IMR-90 (cell line): Measurements from ENCODE around the gene PSMA7. TPM values are rescaled to one million over a fixed set of nuclear protein-coding genes. Genes with fewer than 3 reads are reported as not detected.

Source experiments
- ATAC-seq: fragments of 200-7000 bp; cut with Tn5 transposase; 2 replicates; pipeline ENCODE4 v1.9.1; 2020; ENCODE audit warnings: low read depth, mild to moderate bottlenecking, moderate library complexity
- BruUV-seq: library from RNA; stranded (reverse); fragments of 400-500 nt; replicated peaks from 2 replicates; lab custom pipeline; 2021; lab: Mats Ljungman, UMichigan
- CTCF ChIA-PET: fragments of 300-600 bp; formaldehyde crosslinking; extraction: SDS; loops from one replicate; lab custom pipeline; 2021; ENCODE audit warnings: antibody characterized with exemption; lab: Yijun Ruan, JAX
- POLR2A ChIA-PET: fragments of 300-600 bp; sonication (Branson Sonifier 250); formaldehyde crosslinking; loops from one replicate; lab custom pipeline; 2022; ENCODE audit warnings: antibody characterized with exemption; ENCODE audit not compliant: unreplicated experiment; lab: Charles Lee
- DNase-seq: peaks from one replicate; pipeline ENCODE4 v3.0.0; 2013
- H2AFZ ChIP-seq: replicated peaks from 2 replicates; pipeline ENCODE3; 2013; ENCODE audit warnings: low read length, mild to moderate bottlenecking; ENCODE audit not compliant: poor library complexity
- H2AK5ac ChIP-seq: 2 replicates; pipeline ENCODE4 v1.6.1; 2013; ENCODE audit warnings: low read depth, low read length, inconsistent platforms
- H2AK9ac ChIP-seq: replicated peaks from 2 replicates; pipeline ENCODE3; 2013; ENCODE audit warnings: mild to moderate bottlenecking, low read depth, low read length, moderate library complexity; ENCODE audit not compliant: poor library complexity
- H2BK120ac ChIP-seq: 2 replicates; pipeline ENCODE4 v1.6.1; 2013; ENCODE audit warnings: low read depth, low read length, inconsistent platforms
- H2BK15ac ChIP-seq: 3 replicates; pipeline ENCODE4 v1.6.1; 2013; ENCODE audit warnings: low read depth, low read length, inconsistent platforms
- H2BK20ac ChIP-seq: 2 replicates; pipeline ENCODE4 v1.6.1; 2013; ENCODE audit warnings: low read depth, mild to moderate bottlenecking, inconsistent platforms, low read length, moderate library complexity
- H2BK5ac ChIP-seq: 2 replicates; pipeline ENCODE4 v1.6.1; 2013; ENCODE audit warnings: mild to moderate bottlenecking, low read depth, low read length, inconsistent platforms; ENCODE audit not compliant: poor library complexity, severe bottlenecking
- H3K14ac ChIP-seq: replicated peaks from 2 replicates; pipeline ENCODE4 v1.6.1; 2013; ENCODE audit warnings: low read depth, low read length, inconsistent platforms
- H3K18ac ChIP-seq: 2 replicates; pipeline ENCODE4 v1.6.1; 2013; ENCODE audit warnings: low read depth, low read length, control low read depth
- H3K23ac ChIP-seq: 2 replicates; pipeline ENCODE4 v1.6.1; 2013; ENCODE audit warnings: low read depth, low read length, inconsistent platforms
- H3K27ac ChIP-seq: 2 replicates; pipeline ENCODE4 v1.5.1; 2013; ENCODE audit warnings: mild to moderate bottlenecking, control low read depth, low read length; ENCODE audit not compliant: insufficient read depth
- H3K27me3 ChIP-seq: 2 replicates; pipeline ENCODE4 v1.6.1; 2013; ENCODE audit warnings: low read length; ENCODE audit not compliant: control insufficient read depth, insufficient read depth
- H3K36me3 ChIP-seq: 2 replicates; pipeline ENCODE4 v1.6.1; 2013; ENCODE audit warnings: low read length, mixed read lengths; ENCODE audit not compliant: control insufficient read depth, insufficient read depth
- H3K4ac ChIP-seq: 2 replicates; pipeline ENCODE4 v1.6.1; 2013; ENCODE audit warnings: low read depth, low read length, inconsistent platforms
- H3K4me1 ChIP-seq: 2 replicates; pipeline ENCODE4 v1.6.1; 2013; ENCODE audit warnings: low read length, mixed read lengths; ENCODE audit not compliant: control insufficient read depth, insufficient read depth
- H3K4me2 ChIP-seq: 2 replicates; pipeline ENCODE4 v1.6.1; 2013; ENCODE audit warnings: low read depth, mild to moderate bottlenecking, control low read depth, low read length, moderate library complexity
- H3K4me3 ChIP-seq: 2 replicates; pipeline ENCODE4 v1.5.1; 2013; ENCODE audit warnings: low read depth, mild to moderate bottlenecking, control low read depth, low read length, moderate library complexity; ENCODE audit not compliant: insufficient read depth
- H3K56ac ChIP-seq: 2 replicates; pipeline ENCODE4 v1.6.1; 2013; ENCODE audit warnings: low read length, inconsistent platforms; ENCODE audit not compliant: insufficient read depth; ENCODE audit errors: extremely low read depth
- H3K79me1 ChIP-seq, 2 experiments: 2 replicates each; pipeline ENCODE4 v1.6.1; 2013; ENCODE audit warnings: low read length in 2 of 2, inconsistent platforms in 1 of 2, low read depth in 1 of 2
- H3K9ac ChIP-seq: 2 replicates; pipeline ENCODE4 v1.6.1; 2013; ENCODE audit warnings: low read depth, low read length, control low read depth
- H3K9me1 ChIP-seq: 2 replicates; pipeline ENCODE4 v1.6.1; 2013; ENCODE audit warnings: low read length, inconsistent platforms; ENCODE audit not compliant: insufficient read depth
- H3K9me3 ChIP-seq: 2 replicates; pipeline ENCODE4 v1.6.1; 2013; ENCODE audit warnings: low read length; ENCODE audit not compliant: control insufficient read depth, insufficient read depth
- H4K20me1 ChIP-seq: 2 replicates; pipeline ENCODE4 v1.6.1; 2013; ENCODE audit warnings: low read length, inconsistent platforms; ENCODE audit not compliant: insufficient read depth
- H4K5ac ChIP-seq: 2 replicates; pipeline ENCODE4 v1.6.1; 2013; ENCODE audit warnings: mild to moderate bottlenecking, low read depth, low read length, control low read depth
- H4K8ac ChIP-seq, 2 experiments: 2 replicates each; pipeline ENCODE4 v1.6.1; 2013; ENCODE audit warnings: low read depth in 2 of 2, low read length in 2 of 2, control low read depth in 1 of 2, inconsistent platforms in 1 of 2
- H4K91ac ChIP-seq: 2 replicates; pipeline ENCODE4 v1.6.1; 2013; ENCODE audit warnings: low read depth, low read length, inconsistent platforms; ENCODE audit not compliant: insufficient read depth
- BHLHE40 ChIP-seq: fragments of 150-350 bp; IDR thresholded peaks from 2 replicates; pipeline ENCODE4 v1.6.1; 2016; ENCODE audit warnings: mild to moderate bottlenecking, low read depth, low read length
- CHD1 ChIP-seq: IDR thresholded peaks from 2 replicates; pipeline ENCODE4 v1.6.1; 2012; ENCODE audit warnings: low read depth, low read length, improper control_type of control experiment
- FOS ChIP-seq: fragments of 150-350 bp; IDR thresholded peaks from 2 replicates; pipeline ENCODE4 v1.6.1; 2016; ENCODE audit warnings: low read depth, low read length
- MAFK ChIP-seq: IDR thresholded peaks from 2 replicates; pipeline ENCODE4 v1.6.1; 2012; ENCODE audit warnings: low read depth, low read length, improper control_type of control experiment
- MAZ ChIP-seq: IDR thresholded peaks from 2 replicates; pipeline ENCODE4 v1.6.1; 2012; ENCODE audit warnings: low read depth, mild to moderate bottlenecking, low read length, improper control_type of control experiment, moderate library complexity, borderline replicate concordance
- MXI1 ChIP-seq: IDR thresholded peaks from 2 replicates; pipeline ENCODE4 v1.6.1; 2012; ENCODE audit warnings: low read depth, mild to moderate bottlenecking, low read length, moderate library complexity, borderline replicate concordance
- NFE2L2 ChIP-seq: fragments of 150-350 bp; IDR thresholded peaks from 2 replicates; pipeline ENCODE4 v1.6.1; 2016; ENCODE audit warnings: low read depth, mild to moderate bottlenecking, low read length
- POLR2A ChIP-seq: IDR thresholded peaks from 2 replicates; pipeline ENCODE4 v1.6.1; 2012; ENCODE audit warnings: mild to moderate bottlenecking, low read depth, low read length
- RCOR1 ChIP-seq: IDR thresholded peaks from 2 replicates; pipeline ENCODE4 v1.6.1; 2012; ENCODE audit warnings: mild to moderate bottlenecking, low read length, improper control_type of control experiment; ENCODE audit not compliant: insufficient replicate concordance
- RFX5 ChIP-seq: IDR thresholded peaks from 2 replicates; pipeline ENCODE4 v1.8.0; 2012; ENCODE audit warnings: low read depth, mild to moderate bottlenecking, low read length, moderate library complexity
- SMC3 ChIP-seq: fragments of 150-350 bp; IDR thresholded peaks from 2 replicates; pipeline ENCODE4 v1.6.1; 2016; ENCODE audit warnings: low read depth, mild to moderate bottlenecking, antibody characterized with exemption, low read length, moderate library complexity
- WGBS, 2 experiments: methylation state at CpG; one replicate each; pipeline versions ENCODE4 v1.1.5 to v1.1.7; 2013; ENCODE audit warnings: missing lambda C conversion rate in 2 of 2; ENCODE audit not compliant: insufficient read length in 1 of 2; ENCODE audit errors: extremely low coverage in 2 of 2; 5-methylcytosine and 5-hydroxymethylcytosine counted together
- dilution Hi-C: fragments of 300-500 bp; cut with HindIII; formaldehyde crosslinking; loops from one replicate; pipeline ENCODE4 v1.14.3; 2018; ENCODE audit warnings: low sequenced_read_pairs; ENCODE audit not compliant: unreplicated experiment
- in situ Hi-C: fragments of 300-500 bp; cut with MboI; formaldehyde crosslinking; loops from 3 replicates; pipeline ENCODE4 v1.14.3; 2019; ENCODE audit warnings: low sequenced_read_pairs, inconsistent platforms, mixed read lengths
- intact Hi-C: fragments of 100-400 bp; cut with micrococcal nuclease; formaldehyde crosslinking; loops from 2 replicates; pipeline ENCODE4 v1.10.0; 2022
- polyA plus RNA-seq, 3 experiments: library from polyadenylated mRNA; depleted of rRNA; stranded (reverse); fragments of >200 nt; gene quantifications; 2 replicates each; pipeline ENCODE4 v1.2.3, GENCODE V29; 2012; ENCODE audit warnings: low replicate concordance in 1 of 3
- total RNA-seq: library from RNA; depleted of rRNA; stranded (reverse); fragments of >200 nt; gene quantifications from 2 replicates; pipeline ENCODE4 v1.2.3, GENCODE V29; 2012
- TF ChIP-seq, protein P1 (sequence below): fragments of 150-350 bp; IDR thresholded peaks from 2 replicates; pipeline ENCODE4 v1.6.1; 2017; ENCODE audit warnings: mild to moderate bottlenecking, antibody characterized with exemption, low read length, low read depth
- TF ChIP-seq, protein P2 (sequence below): conservative IDR thresholded peaks from 2 replicates; pipeline ENCODE4 v1.5.1; 2012; ENCODE audit warnings: mild to moderate bottlenecking, low read depth, low read length, improper control_type of control experiment
- TF ChIP-seq, protein P3 (sequence below): fragments of 150-350 bp; IDR thresholded peaks from 2 replicates; pipeline ENCODE4 v1.6.1; 2016; ENCODE audit warnings: low read depth, mild to moderate bottlenecking, low read length, moderate library complexity, borderline replicate concordance

Gene PSMA7
- total and polyA plus RNA-seq, 2 of the 4 experiments (the other 2 are of a cell fraction) = 417 to 458 TPM

DNA sequence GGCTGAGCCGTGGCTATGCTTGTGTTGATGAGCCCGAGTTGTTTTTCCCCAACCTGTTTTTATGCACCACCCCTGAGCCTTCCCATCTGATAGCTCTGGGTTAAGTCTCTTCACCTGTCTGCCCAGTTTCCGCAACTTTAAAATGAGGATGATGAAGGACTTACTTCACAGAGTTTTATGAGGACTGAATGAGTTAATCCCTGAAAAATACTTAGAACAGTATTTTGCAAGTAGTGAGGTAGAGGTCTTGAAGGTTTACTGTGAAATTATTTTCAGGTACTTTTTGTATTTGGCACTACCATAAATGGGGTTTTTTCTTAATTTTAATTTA is 42.9 kb upstream of the PSMA7 start:
- no peak for ATAC-seq
- dilution Hi-C loops = no loop called here

More for the DNA sequence above, 42.9 kb upstream of the PSMA7 start:
- DNase-seq = no peak
- H3K14ac ChIP-seq = no peak overlapping the region
- ChIA-PET CTCF (no interaction called here), POLR2A (no interaction called here)
- H2AK5ac ChIP-seq = no peak overlapping the region
- H2BK5ac ChIP-seq = no peak overlapping the region
- no peak overlapping the region for H4K8ac ChIP-seq
- H4K20me1 ChIP-seq = peaks cover 20% of the 10 kb centered on the region; the same call in 1 of the 2 replicates
- BruUV-seq = no TSS peak
- H3K9me1 ChIP-seq = peaks cover 8% of the 10 kb centered on the region; the same call in 1 of the 2 replicates
- peaks cover 9% of the 10 kb centered on the region for H3K36me3 ChIP-seq
- no peak overlapping the region for H3K27ac ChIP-seq
- intact Hi-C loops (loop anchor here (10.0 kb wide), 1 partner anchor 69 kb away; no protein-coding TSS in a partner anchor), in situ Hi-C loops (no loop called here)
- H3K18ac ChIP-seq = no peak overlapping the region
- no peak overlapping the region for H2AFZ ChIP-seq
- no peak overlapping the region for H3K4me3 ChIP-seq
- no peak overlapping the region for H3K23ac ChIP-seq
- H3K56ac ChIP-seq = no peak overlapping the region
- no peak overlapping the region for H2AK9ac ChIP-seq
- H3K9ac ChIP-seq = no peak overlapping the region
- 60% methylated on average over 1 of the region's 3 CpGs; no CpG with 5 or more reads in 1 of the 2 experiments for WGBS, 2 experiments
- no peaks in the 10 kb centered on the region for H3K9me3 ChIP-seq
- H3K27me3 ChIP-seq = no peaks in the 10 kb centered on the region
- no peak overlapping the region for H3K4ac ChIP-seq
- no peak overlapping the region for H2BK15ac ChIP-seq
- H2BK20ac ChIP-seq = no peak overlapping the region
- no peak overlapping the region for H3K4me2 ChIP-seq
- no peak overlapping the region for H4K5ac ChIP-seq
- H4K91ac ChIP-seq = no peak overlapping the region
- H2BK120ac ChIP-seq = no peak overlapping the region
- TF ChIP-seq FOS = no peak
- no peak for TF ChIP-seq POLR2A
- TF ChIP-seq CHD1 = no peak
- no peak for TF ChIP-seq SMC3
- TF ChIP-seq, protein P1, sequence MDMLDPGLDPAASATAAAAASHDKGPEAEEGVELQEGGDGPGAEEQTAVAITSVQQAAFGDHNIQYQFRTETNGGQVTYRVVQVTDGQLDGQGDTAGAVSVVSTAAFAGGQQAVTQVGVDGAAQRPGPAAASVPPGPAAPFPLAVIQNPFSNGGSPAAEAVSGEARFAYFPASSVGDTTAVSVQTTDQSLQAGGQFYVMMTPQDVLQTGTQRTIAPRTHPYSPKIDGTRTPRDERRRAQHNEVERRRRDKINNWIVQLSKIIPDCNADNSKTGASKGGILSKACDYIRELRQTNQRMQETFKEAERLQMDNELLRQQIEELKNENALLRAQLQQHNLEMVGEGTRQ = no peak
- no peak for TF ChIP-seq MXI1
- TF ChIP-seq MAFK = no peak
- no peak for TF ChIP-seq RFX5
- TF ChIP-seq, protein P2, sequence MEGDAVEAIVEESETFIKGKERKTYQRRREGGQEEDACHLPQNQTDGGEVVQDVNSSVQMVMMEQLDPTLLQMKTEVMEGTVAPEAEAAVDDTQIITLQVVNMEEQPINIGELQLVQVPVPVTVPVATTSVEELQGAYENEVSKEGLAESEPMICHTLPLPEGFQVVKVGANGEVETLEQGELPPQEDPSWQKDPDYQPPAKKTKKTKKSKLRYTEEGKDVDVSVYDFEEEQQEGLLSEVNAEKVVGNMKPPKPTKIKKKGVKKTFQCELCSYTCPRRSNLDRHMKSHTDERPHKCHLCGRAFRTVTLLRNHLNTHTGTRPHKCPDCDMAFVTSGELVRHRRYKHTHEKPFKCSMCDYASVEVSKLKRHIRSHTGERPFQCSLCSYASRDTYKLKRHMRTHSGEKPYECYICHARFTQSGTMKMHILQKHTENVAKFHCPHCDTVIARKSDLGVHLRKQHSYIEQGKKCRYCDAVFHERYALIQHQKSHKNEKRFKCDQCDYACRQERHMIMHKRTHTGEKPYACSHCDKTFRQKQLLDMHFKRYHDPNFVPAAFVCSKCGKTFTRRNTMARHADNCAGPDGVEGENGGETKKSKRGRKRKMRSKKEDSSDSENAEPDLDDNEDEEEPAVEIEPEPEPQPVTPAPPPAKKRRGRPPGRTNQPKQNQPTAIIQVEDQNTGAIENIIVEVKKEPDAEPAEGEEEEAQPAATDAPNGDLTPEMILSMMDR = no peak
- TF ChIP-seq, protein P3, sequence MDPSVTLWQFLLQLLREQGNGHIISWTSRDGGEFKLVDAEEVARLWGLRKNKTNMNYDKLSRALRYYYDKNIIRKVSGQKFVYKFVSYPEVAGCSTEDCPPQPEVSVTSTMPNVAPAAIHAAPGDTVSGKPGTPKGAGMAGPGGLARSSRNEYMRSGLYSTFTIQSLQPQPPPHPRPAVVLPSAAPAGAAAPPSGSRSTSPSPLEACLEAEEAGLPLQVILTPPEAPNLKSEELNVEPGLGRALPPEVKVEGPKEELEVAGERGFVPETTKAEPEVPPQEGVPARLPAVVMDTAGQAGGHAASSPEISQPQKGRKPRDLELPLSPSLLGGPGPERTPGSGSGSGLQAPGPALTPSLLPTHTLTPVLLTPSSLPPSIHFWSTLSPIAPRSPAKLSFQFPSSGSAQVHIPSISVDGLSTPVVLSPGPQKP = no peak
- TF ChIP-seq BHLHE40 = no peak
- no peak for TF ChIP-seq NFE2L2
- TF ChIP-seq MAZ = no peak
- no peak for TF ChIP-seq RCOR1
- peaks cover 7% of the 10 kb centered on the region for H3K4me1 ChIP-seq
- peaks cover 31 to 56% of the 10 kb centered on the region in 2 experiments for H3K79me1 ChIP-seq
